OCI-LY1 (cell line): ENCODE results near the gene AMMECR1L.
"Not testable (repeated sequence)": the region's sequence is repeated elsewhere in the genome, so short reads cannot be mapped to it uniquely, and the experiment has no call there.

Experiments
- H2AFZ ChIP-seq: fragments of 200-600 bp; sonication (generic), shearing (Covaris generic); 2 replicates; pipeline ENCODE4 v1.6.0; 2014; ENCODE audit warnings: antibody characterized with exemption, mild to moderate bottlenecking, low read length
- H3F3A ChIP-seq: fragments of 200-600 bp; sonication (generic), shearing (Covaris generic); 2 replicates; pipeline ENCODE4 v1.6.0; 2014; ENCODE audit warnings: mild to moderate bottlenecking, antibody characterized with exemption, low read length, moderate library complexity; ENCODE audit not compliant: insufficient read depth
- H3K27ac ChIP-seq: fragments of 200-600 bp; sonication (generic); 2 replicates; pipeline ENCODE4 v1.5.1; 2014; ENCODE audit warnings: low read length, mixed run types, mild to moderate bottlenecking, low read depth; ENCODE audit not compliant: poor library complexity, severe bottlenecking
- H3K27me3 ChIP-seq: fragments of 200-600 bp; sonication (generic); 2 replicates; pipeline ENCODE4 v1.6.0; 2014; ENCODE audit warnings: antibody characterized with exemption, mild to moderate bottlenecking, low read length, moderate library complexity; ENCODE audit not compliant: insufficient read depth
- H3K36me3 ChIP-seq: fragments of 200-600 bp; sonication (generic); 2 replicates; pipeline ENCODE4 v1.6.1; 2014; ENCODE audit warnings: mild to moderate bottlenecking, antibody characterized with exemption, low read length, moderate library complexity, mixed read lengths; ENCODE audit not compliant: insufficient read depth
- H3K4me1 ChIP-seq: fragments of 200-600 bp; sonication (generic); 2 replicates; pipeline ENCODE4 v1.5.1; 2014; ENCODE audit warnings: mild to moderate bottlenecking, low read length, moderate library complexity; ENCODE audit not compliant: insufficient read depth, severe bottlenecking
- H3K4me2 ChIP-seq: fragments of 200-600 bp; sonication (generic), shearing (Covaris generic); 2 replicates; pipeline ENCODE4 v1.6.1; 2014; ENCODE audit warnings: low read length
- H3K4me3 ChIP-seq: fragments of 200-600 bp; sonication (generic); 2 replicates; pipeline ENCODE4 v1.5.1; 2014; ENCODE audit warnings: low read length, low read depth, mild to moderate bottlenecking, mixed read lengths; ENCODE audit not compliant: poor library complexity, severe bottlenecking
- H3K79me2 ChIP-seq: fragments of 200-600 bp; shearing (Covaris generic); 2 replicates; pipeline ENCODE4 v1.6.1; 2016; ENCODE audit warnings: mixed run types, low read length, mixed read lengths; ENCODE audit not compliant: insufficient read depth
- H3K9ac ChIP-seq: fragments of 200-600 bp; sonication (generic), shearing (Covaris generic); 2 replicates; pipeline ENCODE4 v1.6.1; 2014; ENCODE audit warnings: mild to moderate bottlenecking, low read length, mixed read lengths
- H3K9me2 ChIP-seq: fragments of 200-600 bp; sonication (generic), shearing (Covaris generic); 2 replicates; pipeline ENCODE4 v1.6.1; 2014; ENCODE audit warnings: low read depth, mild to moderate bottlenecking, low read length, mixed read lengths
- H3K9me3 ChIP-seq: fragments of 200-600 bp; shearing (Covaris generic); 2 replicates; pipeline ENCODE4 v1.6.1; 2014; ENCODE audit warnings: low read length, mixed read lengths
- H4K20me1 ChIP-seq: fragments of 200-600 bp; sonication (generic), shearing (Covaris generic); 2 replicates; pipeline ENCODE4 v1.6.0; 2016; ENCODE audit warnings: mild to moderate bottlenecking, low read length; ENCODE audit not compliant: insufficient read depth
- CTCF ChIP-seq: fragments of 200-600 bp; sonication (generic), shearing (Covaris generic); IDR thresholded peaks from 2 replicates; pipeline ENCODE4 v1.5.1; 2017; ENCODE audit warnings: mild to moderate bottlenecking, antibody characterized with exemption, low read length, moderate library complexity, mixed read lengths
- EZH2 ChIP-seq: fragments of 200-600 bp; sonication (generic), shearing (Covaris generic); IDR thresholded peaks from 2 replicates; pipeline ENCODE4 v1.8.0; 2017; ENCODE audit warnings: borderline replicate concordance, mixed run types, mild to moderate bottlenecking, antibody characterized with exemption, low read length, moderate library complexity, mixed read lengths

The AMMECR1L gene

GRCh38 chr2:127885780-127886592, at the start of gene AMMECR1L:
AMMECR1L (minus strand) TSS chr2:127885956; CDS start chr2:127874234, 11,722 bp downstream.
- H3K9ac ChIP-seq = peak within 1 kb of the TSS; percentile 85
- H3K27me3 ChIP-seq, H3K9me3 ChIP-seq, H3F3A ChIP-seq, H2AFZ ChIP-seq, H4K20me1 ChIP-seq, H3K9me2 ChIP-seq: not testable (repeated sequence)
- H3K36me3 ChIP-seq = peaks cover 34% of the 10 kb centered on the region
- peak within 1 kb of the TSS; percentile 96 for H3K4me2 ChIP-seq
- H3K79me2 ChIP-seq = peaks cover 28% of the 10 kb centered on the region
- peak within 1 kb of the TSS; percentile 79 for H3K4me3 ChIP-seq
- H3K27ac ChIP-seq = peak within 1 kb of the TSS; percentile 20
- peaks cover 25% of the 10 kb centered on the region for H3K4me1 ChIP-seq

- TF ChIP-seq EZH2 (no peak), CTCF (no peak)
- H3K9ac ChIP-seq = no peak overlapping the region
- H3K4me3 ChIP-seq = no peak overlapping the region
- no peak overlapping the region for H3K4me2 ChIP-seq
- H3K9me2 ChIP-seq = no peaks in the 10 kb centered on the region
- no peaks in the 10 kb centered on the region for H3K36me3 ChIP-seq
- no peaks in the 10 kb centered on the region for H3K9me3 ChIP-seq
- no peaks in the 10 kb centered on the region for H3K4me1 ChIP-seq
- no peaks in the 10 kb centered on the region for H4K20me1 ChIP-seq
- no peaks in the 10 kb centered on the region for H3F3A ChIP-seq
- H3K27ac ChIP-seq = no peak overlapping the region
- H3K27me3 ChIP-seq = no peaks in the 10 kb centered on the region
- H2AFZ ChIP-seq = no peak overlapping the region
- no peaks in the 10 kb centered on the region for H3K79me2 ChIP-seq
Measured at GRCh38 chr2:127935337-127935736, 49.6 kb upstream of the AMMECR1L start.

- Histone ChIP-seq H3K9me2 (no peaks in the 10 kb centered on the region), H3K36me3 (no peaks in the 10 kb centered on the region), H3F3A (no peaks in the 10 kb centered on the region), H3K79me2 (no peaks in the 10 kb centered on the region), H3K4me3 (no peak overlapping the region), H3K4me2 (no peak overlapping the region), H3K9me3 (no peaks in the 10 kb centered on the region), H2AFZ (no peak overlapping the region), H4K20me1 (no peaks in the 10 kb centered on the region), H3K27ac (no peak overlapping the region), H3K27me3 (no peaks in the 10 kb centered on the region), H3K4me1 (no peaks in the 10 kb centered on the region), H3K9ac (no peak overlapping the region)
- TF ChIP-seq EZH2 = no peak
- TF ChIP-seq CTCF = no peak
Measured at GRCh38 chr2:127932199-127932876, 46.6 kb upstream of the AMMECR1L start.
